ENCODE results near the gene MMAB.
"Not testable (repeated sequence)": the region's sequence is repeated elsewhere in the genome, so short reads cannot be mapped to it uniquely, and the experiment has no call there.

The MMAB gene

DNA sequence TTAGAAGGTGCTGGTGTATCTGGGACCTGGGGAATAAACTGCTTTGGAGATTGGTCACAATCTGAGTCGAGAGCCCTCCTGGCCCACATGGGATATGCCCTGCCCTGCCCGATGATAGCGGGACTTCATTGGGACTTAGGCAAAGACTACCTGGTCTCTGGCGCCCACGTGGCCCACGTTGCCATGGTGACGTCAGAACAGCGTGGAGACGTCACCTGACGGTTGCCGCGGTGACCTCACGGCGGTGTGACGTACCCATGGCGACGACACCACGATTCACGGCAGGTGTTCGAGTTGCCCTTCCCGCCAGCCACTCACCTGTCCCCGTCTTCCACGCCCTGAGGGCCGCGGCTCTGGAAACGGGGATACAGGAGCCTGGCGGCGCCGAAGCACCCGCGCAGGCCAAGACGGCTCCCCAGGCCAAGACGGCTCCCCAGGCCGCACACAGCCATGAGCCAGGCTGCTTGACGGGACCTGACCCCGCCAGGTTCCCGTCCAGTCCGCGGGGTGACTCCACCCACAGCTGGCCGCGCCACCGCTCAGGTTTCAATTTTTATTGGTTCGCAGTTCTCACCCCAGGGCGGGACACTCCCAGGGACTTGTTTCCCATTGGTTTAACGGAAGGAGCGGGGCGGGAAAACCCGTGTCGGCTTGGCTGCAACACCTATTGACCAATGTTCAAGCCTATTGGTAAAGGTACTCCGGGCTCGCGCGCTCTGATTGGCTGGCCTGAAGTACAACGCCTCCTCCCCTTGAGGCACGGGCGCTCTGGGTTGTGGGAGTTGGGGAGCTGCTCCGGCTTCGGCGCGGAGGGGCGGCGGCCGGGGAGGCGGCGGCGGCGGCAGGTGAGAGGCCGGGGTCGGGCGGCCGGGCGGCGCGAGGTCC is at the start of gene MMAB, which contains the start of gene MVK:
TSS of gene MMAB (minus strand) at position 476 of the 885 bp plus-strand sequence. CDS start at position 452, 24 bp downstream.
TSS of gene MVK (plus strand) at position 766 of the 885 bp plus-strand sequence. CDS start 1,029 bp downstream, outside the sequence.
- DNase-seq, result peak; percentile 97

DNA sequence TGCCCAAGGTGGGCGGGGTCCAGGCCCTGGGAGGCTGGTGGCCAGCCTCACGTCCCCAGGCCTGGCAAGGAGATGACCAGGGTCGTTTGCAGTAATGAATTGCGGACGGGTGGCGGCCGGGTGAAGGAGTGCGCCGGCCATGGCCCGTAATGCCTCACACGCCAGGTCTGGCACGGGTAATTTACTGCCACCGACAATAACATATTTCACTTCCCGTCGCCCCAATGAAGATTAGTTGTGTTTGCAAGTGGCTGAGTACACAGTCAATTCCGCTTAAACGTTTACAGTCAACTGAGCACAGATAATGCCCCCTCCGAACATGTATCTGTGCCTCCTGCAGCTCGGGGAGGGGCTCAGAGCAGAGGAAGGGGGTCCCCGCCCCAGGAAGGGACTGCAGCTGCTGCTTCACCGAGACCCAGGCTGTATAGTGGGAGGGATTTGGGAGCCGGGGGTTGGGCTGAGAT is 48.6 kb upstream of the MMAB start:
- DNase-seq, result peak; percentile 67

GRCh38 chr12:109621211-109621694 is 47.9 kb upstream of the MMAB start:
- no peak for DNase-seq

- DNase-seq, result no peak
Measured at GRCh38 chr12:109619002-109619604, 45.8 kb upstream of the MMAB start.

GRCh38 chr12:109618082-109618481 is 44.8 kb upstream of the MMAB start:
- no peak for DNase-seq

DNA sequence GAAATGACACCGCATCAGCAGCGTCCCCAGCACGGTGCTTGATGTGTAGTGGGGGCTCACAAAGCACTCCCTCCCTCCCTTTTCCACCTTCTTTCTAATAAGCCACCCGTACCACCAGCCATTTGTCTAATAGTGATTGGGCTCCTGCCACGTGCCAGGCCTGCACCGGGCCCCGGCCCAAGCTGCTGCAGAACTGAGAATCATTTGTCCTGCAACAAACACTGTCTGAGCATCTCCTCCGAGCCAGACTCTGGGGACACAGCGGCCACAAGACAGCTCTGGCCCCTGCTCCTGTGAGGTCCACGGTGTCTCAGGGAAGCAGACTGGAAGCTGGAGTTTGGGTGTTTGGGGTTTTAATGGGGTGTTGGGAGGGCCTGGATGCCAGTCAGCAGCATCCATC is 44.2 kb upstream of the MMAB start:
- DNase-seq, result no peak

DNA sequence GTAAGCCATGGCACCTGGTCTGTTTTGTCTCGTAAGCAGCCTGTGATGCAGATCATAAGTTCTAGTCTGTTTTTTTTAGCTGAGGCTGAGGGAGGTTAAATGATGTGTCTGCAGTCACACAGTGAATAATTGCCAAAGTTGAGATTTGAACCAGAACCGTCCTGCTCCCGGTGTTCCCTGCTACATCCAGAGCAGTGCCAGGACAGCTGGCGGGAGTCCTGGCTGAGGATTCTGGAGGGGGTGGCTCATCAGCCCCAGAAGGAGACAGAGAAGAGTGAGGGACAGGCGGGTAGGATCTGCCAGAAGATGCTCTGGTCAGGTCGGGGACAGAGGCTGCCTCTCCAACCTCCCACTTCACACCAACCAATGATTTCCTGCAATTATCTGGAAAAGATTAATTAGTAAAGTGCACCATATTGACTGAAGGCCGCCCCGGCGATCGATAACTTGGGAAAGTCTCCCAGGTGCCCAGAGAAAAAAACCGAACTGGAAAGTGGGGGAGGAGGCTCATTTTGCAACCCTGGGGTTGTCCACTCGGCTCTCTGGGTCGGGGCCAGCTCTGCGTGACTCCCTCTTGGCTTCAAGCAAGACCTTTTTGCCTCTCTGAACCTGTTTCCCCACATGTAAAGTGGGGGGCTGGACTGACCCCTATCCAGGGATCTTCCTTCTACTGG is 42.4 kb upstream of the MMAB start:
- DNase-seq, result no peak

- no peak for DNase-seq
Measured at GRCh38 chr12:109613649-109614455, 40.5 kb upstream of the MMAB start.

DNA sequence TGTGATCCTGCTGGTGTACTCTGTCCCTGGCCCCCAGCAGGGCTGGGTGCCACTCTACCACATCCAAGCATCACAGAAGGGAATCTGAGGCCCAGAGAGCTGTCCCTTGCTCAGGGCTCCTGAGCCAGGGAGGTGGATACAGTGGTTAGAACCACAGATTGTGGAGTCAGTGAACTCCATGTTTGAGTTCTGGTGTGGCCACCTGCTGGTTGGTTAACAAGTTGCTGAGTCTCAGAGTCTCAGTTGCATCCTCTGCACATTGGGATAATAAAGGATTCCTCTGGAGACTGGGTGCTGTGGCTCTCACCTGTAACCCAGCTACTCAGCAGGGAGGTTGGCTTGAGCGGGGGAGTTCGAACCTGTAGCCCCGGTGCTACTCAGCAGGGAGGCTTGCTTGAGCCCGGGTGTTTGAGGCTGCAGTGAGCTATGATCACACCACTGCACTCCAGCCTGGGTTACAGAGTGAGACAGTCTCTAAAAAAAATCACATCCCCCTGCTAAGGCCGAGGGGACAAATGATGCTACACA is 39.7 kb upstream of the MMAB start:
- DNase-seq, result no peak

DNA sequence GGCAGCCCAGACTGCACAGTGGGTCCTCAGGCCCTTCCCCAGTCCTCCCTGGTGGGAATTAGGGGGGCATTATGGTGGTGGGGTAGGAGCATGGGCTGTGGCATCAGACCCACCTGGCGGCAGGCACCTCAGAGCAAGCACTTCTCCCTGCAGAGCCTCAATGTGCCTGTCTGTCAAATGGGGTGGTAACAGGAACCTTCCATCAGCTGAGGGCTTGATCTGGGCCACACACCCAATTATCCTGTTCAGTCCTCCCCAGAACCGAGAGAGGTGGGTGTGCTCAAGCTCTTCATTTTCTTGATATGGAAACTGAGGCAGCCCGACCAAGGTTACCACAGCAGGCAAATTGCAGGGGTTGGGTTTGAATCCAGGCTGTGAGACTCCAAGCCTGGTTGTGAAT is 38.7 kb upstream of the MMAB start:
- no peak for DNase-seq

DNA sequence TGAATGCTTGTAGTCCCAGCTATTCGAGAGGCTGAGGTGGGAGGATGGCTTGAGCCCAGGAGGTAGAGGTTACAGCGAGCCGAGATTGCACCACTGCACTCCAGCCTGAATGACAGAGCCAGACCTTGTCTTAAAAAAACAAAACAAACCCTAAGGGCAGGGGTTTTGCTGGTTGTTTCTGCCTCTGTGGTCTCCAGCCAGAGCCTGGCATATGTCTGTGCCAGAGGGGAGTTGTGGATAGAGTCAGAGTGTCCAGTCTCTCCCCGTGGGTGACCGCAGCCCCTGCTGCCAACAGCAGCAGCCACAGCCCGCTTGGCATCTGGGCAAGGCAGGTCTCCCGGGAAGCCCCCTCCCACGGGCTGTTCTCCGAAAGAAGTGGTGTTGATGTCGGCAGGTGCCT is 37.9 kb upstream of the MMAB start:
- DNase-seq, result no peak

- no peak for DNase-seq
Measured at GRCh38 chr12:109610523-109610922, 37.2 kb upstream of the MMAB start.

GRCh38 chr12:109609342-109609741 is 36.0 kb upstream of the MMAB start:
- peak; percentile 6 for DNase-seq

GRCh38 chr12:109608793-109609192 is 35.5 kb upstream of the MMAB start:
- DNase-seq, result no peak

DNA sequence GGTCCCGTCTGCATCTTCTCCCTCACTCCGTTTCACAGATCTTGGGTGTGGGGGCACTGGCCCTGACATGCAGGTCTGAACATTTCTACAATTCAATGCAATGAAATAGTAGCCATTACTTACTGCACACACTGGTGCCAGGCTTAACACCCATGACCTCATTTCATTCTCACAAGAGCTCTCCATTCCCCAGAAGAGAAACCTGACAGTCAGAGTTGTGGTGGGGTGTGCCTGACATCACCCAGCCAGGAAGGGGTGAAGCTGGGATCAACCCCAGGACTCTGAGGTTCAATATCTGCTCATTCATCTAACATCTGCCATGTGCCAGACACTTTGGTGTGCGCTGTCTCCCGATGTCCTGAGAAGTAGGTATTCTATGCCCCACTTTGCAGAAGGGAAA is 35.0 kb upstream of the MMAB start:
- DNase-seq, result no peak

GRCh38 chr12:109607618-109608017 is 34.3 kb upstream of the MMAB start:
- DNase-seq, result no peak

- peak; percentile 48 for DNase-seq
Measured at GRCh38 chr12:109606320-109607028, 33.2 kb upstream of the MMAB start.

DNA sequence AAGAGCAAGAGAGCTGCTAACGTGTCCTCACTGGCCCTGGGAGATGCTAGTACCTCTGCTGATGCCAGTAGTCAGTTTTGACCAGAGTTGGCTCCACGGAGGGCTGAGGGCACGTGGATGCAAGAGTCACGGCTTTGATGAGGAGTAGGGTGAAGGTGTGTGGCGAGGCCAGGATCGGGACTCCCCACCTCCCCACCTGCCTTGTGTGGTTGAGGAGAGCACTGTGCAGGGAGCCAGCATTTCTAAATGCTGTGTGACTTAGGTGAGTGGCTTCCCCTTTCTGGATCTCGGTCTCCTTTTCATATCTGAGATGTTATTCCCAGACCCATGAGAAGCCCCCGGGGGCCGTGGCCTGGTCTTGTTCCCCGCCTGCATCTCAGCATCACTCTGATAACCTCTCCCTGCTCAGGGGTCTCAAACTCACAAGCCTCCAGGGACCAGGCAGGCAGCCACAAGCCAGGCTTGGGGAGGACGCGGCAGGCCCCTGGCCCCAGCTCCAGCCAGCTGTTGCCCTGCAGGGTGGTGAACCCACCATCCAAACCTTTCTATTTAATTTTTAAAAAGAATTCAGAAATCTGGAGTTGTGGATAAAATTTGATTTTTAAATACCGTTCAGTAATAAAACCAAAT is 32.4 kb upstream of the MMAB start:
- no peak for DNase-seq

GRCh38 chr12:109605016-109605415 is 31.7 kb upstream of the MMAB start:
- peak; percentile 16 for DNase-seq

- DNase-seq, result no peak
Measured at GRCh38 chr12:109604132-109604585, 30.9 kb upstream of the MMAB start.

DNA sequence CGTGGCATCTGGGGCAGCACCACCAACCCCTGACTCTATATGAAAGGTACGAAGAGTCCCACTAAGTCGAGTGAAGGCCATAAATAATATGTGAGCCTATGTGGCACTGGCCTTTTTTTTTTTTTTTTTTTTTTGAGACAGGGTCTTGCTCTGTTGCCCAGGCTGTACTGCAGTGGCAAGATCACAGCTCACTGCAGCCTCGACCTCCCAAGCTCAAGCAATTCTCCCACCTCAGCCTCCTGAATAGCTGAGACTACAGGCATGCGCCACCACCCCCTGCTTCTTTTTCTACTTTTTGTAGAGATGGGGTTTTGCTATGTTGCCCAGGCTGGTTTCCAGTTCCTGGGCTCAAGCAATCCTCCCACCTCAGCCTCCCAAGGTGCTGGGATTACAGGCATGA is 28.8 kb upstream of the MMAB start:
- DNase-seq, result not testable (repeated sequence)

Measured in NCI-H1092 (cell line).